Esophagus squamous epithelium (tissue), 5 donors: ENCODE data around the gene HSBP1. TPM values are rescaled to one million over a fixed set of nuclear protein-coding genes. Genes with fewer than 3 reads are reported as not detected.

Experiments used
- DNase-seq: peaks from one replicate; lab custom pipeline; 2025; lab: John Stamatoyannopoulos, UW
- H3K27ac ChIP-seq, 4 donors: fragments of 200-600 bp; sonication (generic); one replicate each; pipeline ENCODE4 v1.5.1; 2016 to 2019; ENCODE audit warnings: mild to moderate bottlenecking in 1 of 4
- H3K27me3 ChIP-seq, 4 donors: fragments of 200-600 bp; sonication (generic); 1 replicate in 3 of 4; 2 replicates in 1 of 4; pipeline versions ENCODE4 v1.5.1 to v1.6.0; 2017 to 2021; ENCODE audit warnings: antibody characterized with exemption in 1 of 4
- H3K36me3 ChIP-seq, 3 donors: fragments of 200-600 bp; sonication (generic); one replicate each; pipeline ENCODE4 v1.5.1; 2016 to 2019
- H3K4me1 ChIP-seq, 3 donors: fragments of 200-600 bp; sonication (generic); one replicate each; pipeline ENCODE4 v1.5.1; 2017 to 2019
- H3K4me3 ChIP-seq, 4 donors: fragments of 200-600 bp; sonication (generic); 1 replicate in 3 of 4; 2 replicates in 1 of 4; pipeline ENCODE4 v1.5.1; 2016 to 2019; ENCODE audit warnings: mild to moderate bottlenecking in 2 of 4, moderate library complexity in 1 of 4
- H3K9me3 ChIP-seq, 3 donors: fragments of 200-600 bp; sonication (generic); one replicate each; pipeline ENCODE4 v1.5.1; 2016 to 2019
- POLR2A ChIP-seq, 4 donors: fragments of 450-650 bp; IDR thresholded peaks; one replicate each; pipeline ENCODE4 v1.6.1; 2017; ENCODE audit warnings: antibody characterized with exemption in 4 of 4, mild to moderate bottlenecking in 4 of 4, moderate library complexity in 3 of 4
- WGBS, 2 donors: methylation state at CpG; one replicate each; pipeline ENCODE4 v1.1.5; 2018; 5-methylcytosine and 5-hydroxymethylcytosine counted together
- intact Hi-C: fragments of 100-400 bp; cut with DNase I; formaldehyde crosslinking; loops from one replicate; pipeline ENCODE4 v1.15.0; 2022
- total RNA-seq, 4 donors: library from RNA; depleted of rRNA; stranded (reverse); fragments of >200 nt; gene quantifications; one replicate each; pipeline ENCODE4 v1.1.0, GENCODE V29; 2016
- TF ChIP-seq, protein P1 (sequence below), 6 experiments: fragments of 450-650 bp in 4 of 6; fragments of 200-600 bp in 2 of 6; sonication (generic) in 2 of 6; IDR thresholded peaks; one replicate each; pipeline ENCODE4 v1.5.1; 2016 to 2019; ENCODE audit warnings: antibody characterized with exemption in 6 of 6, mild to moderate bottlenecking in 4 of 6, moderate library complexity in 4 of 6
- donor health status: DM: yes; HTN: yes; CAD: no.

Gene HSBP1
- total RNA-seq, result 10 to 100 TPM; 18.2 to 32.4 (median 23.3) TPM

DNA sequence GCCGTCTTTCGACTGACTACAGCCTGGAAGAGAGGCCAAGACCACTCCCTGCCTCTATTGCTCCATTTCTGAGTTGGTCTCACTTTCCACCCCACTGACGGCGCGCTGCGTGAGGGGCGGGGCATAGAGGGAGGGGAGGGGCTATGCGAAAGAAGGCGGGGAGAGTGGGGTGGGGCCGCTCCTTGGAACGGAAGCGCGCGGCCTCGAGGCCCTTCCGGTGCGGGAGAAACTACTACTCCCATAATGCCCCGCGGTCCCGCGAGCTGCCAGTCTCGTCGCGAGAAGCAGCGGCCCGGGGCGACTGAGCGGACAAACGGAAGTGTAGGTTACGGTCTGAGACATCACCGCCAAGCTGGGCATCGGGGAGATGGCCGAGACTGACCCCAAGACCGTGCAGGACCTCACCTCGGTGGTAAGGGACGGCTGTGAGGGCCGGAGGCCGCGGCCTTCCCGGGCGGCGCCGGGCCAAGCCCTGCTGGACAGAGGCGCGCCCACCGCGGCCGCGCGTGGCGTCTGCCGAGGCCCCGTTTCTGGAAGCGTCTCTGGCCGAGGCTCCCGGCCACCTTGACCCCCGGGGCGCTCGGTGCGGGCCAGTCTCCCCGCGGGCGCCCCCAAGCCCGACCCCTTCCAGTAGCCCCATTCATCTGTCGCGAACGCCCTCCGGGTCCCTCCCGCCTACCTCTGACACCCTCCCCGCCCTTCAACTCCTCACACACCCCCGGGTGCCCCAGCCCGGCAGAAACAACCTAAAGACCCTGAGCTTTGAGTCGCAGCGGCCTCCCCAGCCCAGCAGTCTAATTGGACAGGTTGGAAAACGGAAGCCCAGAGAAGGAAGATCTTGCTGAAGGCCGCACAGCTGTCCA is at the start of gene HSBP1:
HSBP1 (plus strand) TSS at position 269 of the 863 bp plus-strand sequence; CDS start at position 368, 99 bp downstream.
- WGBS, 2 donors, result 2% methylated on average over 19 to 30 of the region's 76 CpGs
- TF ChIP-seq, protein P1, sequence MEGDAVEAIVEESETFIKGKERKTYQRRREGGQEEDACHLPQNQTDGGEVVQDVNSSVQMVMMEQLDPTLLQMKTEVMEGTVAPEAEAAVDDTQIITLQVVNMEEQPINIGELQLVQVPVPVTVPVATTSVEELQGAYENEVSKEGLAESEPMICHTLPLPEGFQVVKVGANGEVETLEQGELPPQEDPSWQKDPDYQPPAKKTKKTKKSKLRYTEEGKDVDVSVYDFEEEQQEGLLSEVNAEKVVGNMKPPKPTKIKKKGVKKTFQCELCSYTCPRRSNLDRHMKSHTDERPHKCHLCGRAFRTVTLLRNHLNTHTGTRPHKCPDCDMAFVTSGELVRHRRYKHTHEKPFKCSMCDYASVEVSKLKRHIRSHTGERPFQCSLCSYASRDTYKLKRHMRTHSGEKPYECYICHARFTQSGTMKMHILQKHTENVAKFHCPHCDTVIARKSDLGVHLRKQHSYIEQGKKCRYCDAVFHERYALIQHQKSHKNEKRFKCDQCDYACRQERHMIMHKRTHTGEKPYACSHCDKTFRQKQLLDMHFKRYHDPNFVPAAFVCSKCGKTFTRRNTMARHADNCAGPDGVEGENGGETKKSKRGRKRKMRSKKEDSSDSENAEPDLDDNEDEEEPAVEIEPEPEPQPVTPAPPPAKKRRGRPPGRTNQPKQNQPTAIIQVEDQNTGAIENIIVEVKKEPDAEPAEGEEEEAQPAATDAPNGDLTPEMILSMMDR (IDR thresholded peaks at IDR 0.05), result peak in 1 of 6 experiments; percentile 6
- peak in 2 of 4 donors; percentile 52 to 72 for TF ChIP-seq POLR2A (IDR thresholded peaks at IDR 0.05)
- H3K4me3 ChIP-seq, result peak within 1 kb of the TSS; percentile 80 to 98 (median 94)
- H3K27me3 ChIP-seq, result no peaks in the 10 kb centered on the region
- intact Hi-C loops, result no loop called here
- no peaks in the 10 kb centered on the region for H3K9me3 ChIP-seq
- peak within 1 kb of the TSS; percentile 89 to 95 (median 92) for H3K27ac ChIP-seq
- peak; percentile 79 for DNase-seq
- H3K36me3 ChIP-seq, result peaks cover 0 to 30% (median 0%) of the 10 kb centered on the region in 3 donors
- peaks cover 26 to 57% (median 30%) of the 10 kb centered on the region in 3 donors for H3K4me1 ChIP-seq

DNA sequence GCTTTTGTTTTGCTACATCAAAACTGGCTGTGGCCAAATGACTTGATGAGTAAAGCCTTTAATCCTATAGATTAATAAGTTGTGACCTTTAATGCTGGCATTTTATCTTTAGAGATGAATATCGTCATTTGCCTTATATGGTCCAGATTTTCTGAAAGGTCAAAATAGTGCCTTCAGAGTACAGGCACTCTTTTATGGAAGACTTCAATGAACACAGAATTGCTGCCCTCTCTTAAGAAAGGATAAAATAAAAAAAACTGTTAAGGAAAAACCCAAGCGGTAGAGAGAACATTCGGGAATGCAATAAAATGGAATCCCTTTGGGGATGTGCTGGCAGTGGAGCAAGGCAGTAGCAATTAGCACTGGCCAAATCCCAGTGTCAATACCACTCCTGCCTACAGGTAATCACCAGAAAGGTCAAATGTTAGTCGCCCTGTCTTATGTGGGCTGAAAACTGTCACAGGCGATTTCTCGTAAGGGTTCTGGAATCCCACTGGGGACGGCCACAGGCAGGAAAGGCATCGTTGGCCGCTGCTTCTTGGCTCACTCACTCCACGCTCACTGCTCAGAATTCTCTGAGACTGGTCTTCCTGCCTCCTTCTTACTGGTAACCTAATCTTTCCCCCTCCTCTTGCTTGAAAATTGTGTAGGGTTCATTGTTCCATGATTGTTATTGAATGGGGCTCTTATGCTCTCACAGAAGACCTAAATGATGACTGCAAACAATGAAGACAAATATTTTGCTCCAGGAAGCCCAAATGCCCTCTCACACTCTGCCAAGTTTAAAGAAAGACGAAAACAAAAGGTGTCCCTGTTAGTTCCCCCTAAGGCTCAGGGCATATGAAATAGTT is 45.4 kb upstream of the HSBP1 start:
- intact Hi-C loops, result no loop called here

DNA sequence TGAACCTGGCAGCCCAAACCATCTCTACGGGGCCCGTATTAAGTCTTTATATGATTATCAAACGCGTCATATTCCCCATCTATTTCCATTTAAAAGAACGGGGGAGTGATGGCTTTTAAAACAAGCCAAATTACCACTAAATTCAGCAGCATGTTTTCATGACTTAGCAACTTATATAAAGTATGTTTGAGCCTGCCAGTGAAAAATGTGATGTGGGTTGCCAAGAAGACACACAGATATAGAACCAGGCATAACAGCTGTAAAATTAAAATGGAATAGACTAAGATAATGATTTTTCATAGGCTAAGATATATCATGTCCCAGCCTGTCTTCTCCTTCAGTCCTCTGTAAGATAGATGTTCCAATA is 44.8 kb upstream of the HSBP1 start:
- no peaks in the 10 kb centered on the region for H3K27me3 ChIP-seq
- no peaks in the 10 kb centered on the region for H3K4me1 ChIP-seq
- H3K9me3 ChIP-seq, result no peaks in the 10 kb centered on the region
- DNase-seq, result no peak
- intact Hi-C loops, result no loop called here
- TF ChIP-seq, protein P1 (IDR thresholded peaks at IDR 0.05), result no peak
- TF ChIP-seq POLR2A (IDR thresholded peaks at IDR 0.05), result no peak
- no peak overlapping the region for H3K27ac ChIP-seq
- no peak overlapping the region for H3K4me3 ChIP-seq
- WGBS, 2 donors, result 71 to 81% methylated on average over 5 of the region's 5 CpGs
- H3K36me3 ChIP-seq, result no peaks in the 10 kb centered on the region

More for the DNA sequence above, 45.4 kb upstream of the HSBP1 start:
- Histone ChIP-seq H3K4me1 (no peaks in the 10 kb centered on the region), H3K36me3 (no peaks in the 10 kb centered on the region), H3K9me3 (no peaks in the 10 kb centered on the region), H3K4me3 (no peak overlapping the region), H3K27me3 (no peaks in the 10 kb centered on the region), H3K27ac (no peak overlapping the region)
- 68 to 77% methylated on average over 11 of the region's 11 CpGs for WGBS, 2 donors
- DNase-seq, result no peak
- TF ChIP-seq POLR2A (IDR thresholded peaks at IDR 0.05), result no peak
- TF ChIP-seq, protein P1 (IDR thresholded peaks at IDR 0.05), result no peak

DNA sequence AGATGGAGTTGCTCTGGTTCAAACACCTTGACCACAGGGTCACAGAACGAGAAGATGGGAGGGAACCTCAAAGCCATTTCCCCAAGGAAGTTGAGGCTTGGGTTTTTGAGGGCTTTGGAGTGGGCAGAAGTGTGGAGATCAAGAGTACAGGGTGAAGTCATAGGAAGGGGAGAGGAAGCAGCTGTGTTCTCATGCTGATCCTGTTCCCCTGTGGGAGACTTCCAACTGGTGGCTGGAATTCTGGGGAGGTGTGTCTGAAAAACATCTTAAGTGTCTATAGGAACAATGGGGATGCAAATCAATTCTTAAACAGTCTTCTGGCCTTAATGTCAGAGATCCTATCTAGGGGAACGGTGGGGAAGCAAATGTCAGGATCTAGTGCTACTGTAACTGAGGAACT is 38.8 kb upstream of the HSBP1 start:
- H3K4me3 ChIP-seq, result no peak overlapping the region
- H3K4me1 ChIP-seq, result peaks cover 0 to 4% (median 0%) of the 10 kb centered on the region in 3 donors
- WGBS, 2 donors, result 53% methylated on average over 2 of the region's 2 CpGs
- H3K27ac ChIP-seq, result no peak overlapping the region
- no peak for DNase-seq
- intact Hi-C loops, result no loop called here
- TF ChIP-seq, protein P1 (IDR thresholded peaks at IDR 0.05), result no peak
- TF ChIP-seq POLR2A (IDR thresholded peaks at IDR 0.05), result no peak
- H3K9me3 ChIP-seq, result no peaks in the 10 kb centered on the region
- no peaks in the 10 kb centered on the region for H3K36me3 ChIP-seq
- H3K27me3 ChIP-seq, result no peaks in the 10 kb centered on the region
